Measurements from ENCODE around the gene SERPINB8. TPM values are rescaled to one million over a fixed set of nuclear protein-coding genes. Genes with fewer than 3 reads are reported as not detected.

Gene SERPINB8
- total RNA-seq, 1 donor from 2014 or later: 6.4 TPM

- intact Hi-C loops (cut with micrococcal nuclease): no loop called here
Observed at GRCh38 chr18:64002581-64002980, 32.7 kb downstream of the SERPINB8 start.

GRCh38 chr18:64009305-64009704, 39.4 kb downstream of the SERPINB8 start:
- intact Hi-C loops (cut with micrococcal nuclease): no loop called here

- intact Hi-C loops (cut with micrococcal nuclease): no loop called here
Observed at GRCh38 chr18:64011513-64011912, 41.6 kb downstream of the SERPINB8 start.

GRCh38 chr18:64017870-64018269, 48.0 kb downstream of the SERPINB8 start:
- intact Hi-C loops (cut with micrococcal nuclease): no loop called here

- intact Hi-C loops (cut with micrococcal nuclease): no loop called here
Observed at GRCh38 chr18:64019922-64020756, 50.3 kb downstream of the SERPINB8 start.

GRCh38 chr18:64026350-64026749, 56.5 kb downstream of the SERPINB8 start:
- intact Hi-C loops (cut with micrococcal nuclease): no loop called here

- intact Hi-C loops (cut with micrococcal nuclease): no loop called here
Observed at GRCh38 chr18:64027931-64028695, 58.2 kb downstream of the SERPINB8 start.

GRCh38 chr18:64029096-64029495, 59.2 kb downstream of the SERPINB8 start:
- intact Hi-C loops (cut with micrococcal nuclease): no loop called here

- intact Hi-C loops (cut with micrococcal nuclease): loop anchor here (10.0 kb wide), 1 partner anchor 383 kb away; no protein-coding TSS in a partner anchor
Observed at GRCh38 chr18:64031411-64031810, 61.5 kb downstream of the SERPINB8 start.

- intact Hi-C loops (cut with micrococcal nuclease): loop anchor here (10.0 kb wide), 1 partner anchor 382 kb away; no protein-coding TSS in a partner anchor
Observed at GRCh38 chr18:64032312-64032711, 62.4 kb downstream of the SERPINB8 start.

- intact Hi-C loops (cut with micrococcal nuclease): loop anchor here (10.0 kb wide), 1 partner anchor 377 kb away; no protein-coding TSS in a partner anchor
Observed at GRCh38 chr18:64037812-64038414, 68.0 kb downstream of the SERPINB8 start.

Other genes with a start within 250 kb of the SERPINB8 start
- gene SERPINB7, start 194.7 kb upstream of the SERPINB8 start, total RNA-seq: not detected in 2 replicates
- not detected in 2 replicates for gene SERPINB2, start 82.4 kb upstream of the SERPINB8 start, total RNA-seq
- gene SERPINB10, start 62.1 kb upstream of the SERPINB8 start, total RNA-seq: not detected in 2 replicates
- 1.2 and 3.3 TPM in 2 replicates for gene HMSD, start 20.8 kb upstream of the SERPINB8 start, total RNA-seq
- not detected in 2 replicates for gene LINC00305, start 179.0 kb downstream of the SERPINB8 start, total RNA-seq

All from T-helper 2 cell treated with Interferon-gamma antibody and Interleukin-4, amounts not matched to agents 100 ng/mL and 5 ng/mL, for 36 hours (primary cell).